Activated T-cell treated with anti-CD3 and anti-CD28 coated beads, Interleukin-2, amount 50 U/mL, for 1 hour (primary cell): ENCODE measurements around the gene SLC43A3.
"Not testable (repeated sequence)": the region's sequence is repeated elsewhere in the genome, so short reads cannot be mapped to it uniquely, and the experiment has no call there.

Experiments
- DNase-seq: peaks from one replicate; pipeline ENCODE4 v3.0.0-alpha.2; 2020

SLC43A3 gene

DNA sequence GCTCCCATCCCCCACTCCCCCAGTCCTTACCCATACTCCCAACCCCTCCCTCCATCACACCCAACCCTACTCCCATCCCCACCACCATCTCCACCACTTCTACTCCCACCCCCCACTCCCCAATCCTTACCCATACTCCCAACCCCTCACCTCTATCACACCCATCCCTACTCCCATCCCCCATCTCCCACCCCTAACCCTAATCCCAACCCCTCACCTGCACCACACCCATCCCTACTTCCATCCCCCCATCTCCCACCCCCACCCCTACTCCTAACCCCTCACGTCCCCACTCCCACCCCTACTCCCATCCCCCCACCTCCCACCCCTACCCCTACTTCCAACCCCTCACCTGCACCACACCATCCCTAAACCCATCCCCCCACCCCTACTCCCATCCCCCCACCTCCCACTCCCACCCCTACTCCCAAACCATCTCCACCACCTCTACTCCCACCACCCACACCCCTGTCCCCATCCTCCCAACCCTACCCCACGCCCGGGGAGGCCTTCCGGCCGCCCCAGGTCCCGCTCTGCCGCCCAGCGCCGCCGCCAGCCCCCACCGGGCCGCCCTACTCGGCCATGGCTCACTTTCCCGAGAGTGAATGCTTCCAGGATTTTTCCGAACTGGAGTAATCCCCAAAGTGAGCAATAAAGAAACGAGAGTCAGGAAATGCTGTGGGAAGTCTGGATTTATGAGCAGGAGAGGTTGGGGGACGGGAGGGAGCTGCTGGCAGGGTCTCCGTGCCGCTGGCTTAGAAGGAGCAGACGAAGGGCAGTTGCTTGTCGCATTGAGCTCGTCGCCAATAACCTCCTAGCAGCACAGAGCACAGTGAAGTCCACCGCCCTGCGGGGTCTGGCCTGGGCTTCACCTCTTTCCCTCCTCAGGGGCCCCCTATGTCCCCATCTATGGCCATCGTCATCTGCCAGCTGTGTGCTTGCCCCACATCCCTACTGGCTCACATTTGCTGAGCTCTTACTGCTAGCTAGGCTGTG is 50.5 kb downstream of the SLC43A3 start:
- DNase-seq: no peak

DNA sequence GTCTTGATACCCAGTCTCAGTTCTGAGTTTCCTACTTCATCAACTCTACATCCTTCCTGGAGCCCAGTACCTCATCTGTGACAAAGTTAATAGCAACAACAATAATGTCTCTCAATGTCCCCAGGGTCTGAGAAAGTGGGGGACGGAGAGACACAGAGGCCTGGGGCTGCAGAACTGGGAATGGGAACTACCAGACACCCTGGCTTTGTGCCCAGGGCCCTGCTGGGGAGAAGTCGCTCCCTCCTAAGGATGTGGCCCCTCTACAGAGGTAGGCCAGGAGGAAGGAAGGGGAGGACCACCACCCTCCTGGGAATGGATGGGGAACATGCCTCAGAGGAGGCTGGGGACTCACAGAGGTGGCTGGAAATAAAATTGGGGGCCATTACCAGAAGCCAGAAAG is 51.4 kb downstream of the SLC43A3 start:
- DNase-seq: no peak

DNA sequence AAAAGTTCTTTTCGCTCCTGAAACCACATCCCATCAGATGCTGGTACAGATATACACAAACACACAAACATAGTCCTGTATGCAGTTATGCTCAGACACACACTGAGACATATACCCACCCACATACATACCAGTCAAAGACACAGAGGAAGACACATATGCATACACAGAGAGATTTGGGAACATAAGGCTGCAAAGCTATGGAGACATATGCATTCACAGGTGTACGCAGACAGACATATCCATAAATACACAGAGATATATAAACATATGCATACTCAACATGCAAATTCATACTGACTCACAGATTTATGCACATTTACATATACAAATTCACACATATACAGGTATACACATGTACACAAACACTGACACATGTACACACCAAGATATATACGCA is 52.0 kb downstream of the SLC43A3 start:
- no peak for DNase-seq

DNA sequence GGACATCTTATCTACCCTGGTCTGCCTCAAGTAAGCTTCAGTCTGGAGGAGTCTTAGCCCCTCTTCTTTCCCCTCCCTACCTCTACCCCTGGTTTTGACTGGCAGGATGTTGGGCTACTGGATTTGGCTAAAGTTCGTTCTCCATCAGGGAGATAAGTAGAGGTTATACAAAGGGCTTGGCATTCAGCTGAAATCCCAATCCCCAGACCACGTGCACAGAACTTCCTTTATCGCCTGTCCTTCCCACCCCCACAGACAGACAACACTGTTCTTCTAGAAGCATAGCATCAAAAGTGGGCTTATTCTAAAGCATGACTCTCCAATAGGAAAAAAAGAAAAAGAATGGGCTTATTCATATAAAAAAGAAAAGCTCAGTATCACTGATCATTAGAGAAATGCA is 53.8 kb downstream of the SLC43A3 start:
- DNase-seq: no peak

DNA sequence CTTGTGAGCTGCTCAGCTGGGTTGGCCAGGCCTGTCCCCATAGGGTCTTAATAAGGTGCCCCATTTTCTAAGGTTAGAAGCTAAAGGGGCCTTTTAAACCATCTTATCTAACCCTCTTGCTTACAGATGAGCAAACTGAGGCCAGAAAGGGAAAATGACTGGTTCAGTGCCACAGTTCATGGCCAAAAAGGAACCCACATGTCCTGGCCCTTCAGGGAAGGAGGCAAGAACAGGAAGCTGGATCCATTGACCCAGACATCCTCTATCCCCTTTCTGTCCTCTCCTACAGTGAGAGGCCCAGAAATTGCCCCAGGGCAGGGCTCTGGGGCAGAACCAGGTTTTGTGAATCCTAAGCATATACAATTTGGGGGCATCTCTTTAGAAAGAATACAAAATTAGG is 56.0 kb downstream of the SLC43A3 start:
- no peak for DNase-seq

DNA sequence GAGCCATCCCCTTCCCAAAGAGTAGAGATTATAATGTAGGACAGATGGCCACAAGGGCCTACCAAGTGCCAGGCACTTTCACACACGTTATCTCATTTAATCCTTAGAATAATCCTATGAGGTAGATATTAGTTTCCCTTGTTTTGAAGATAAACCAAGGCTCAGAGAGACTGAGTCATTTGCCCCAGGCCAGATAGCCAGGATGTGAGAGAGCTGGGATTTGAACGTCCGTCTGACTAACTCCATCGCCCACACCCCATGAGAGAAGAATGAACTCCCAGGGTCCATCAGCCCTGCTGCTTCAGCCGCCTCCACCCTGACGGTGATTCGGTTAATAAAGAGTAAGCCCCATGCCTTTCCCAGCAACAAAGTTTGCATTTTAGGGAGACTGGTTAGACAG is 56.7 kb downstream of the SLC43A3 start:
- no peak for DNase-seq

DNA sequence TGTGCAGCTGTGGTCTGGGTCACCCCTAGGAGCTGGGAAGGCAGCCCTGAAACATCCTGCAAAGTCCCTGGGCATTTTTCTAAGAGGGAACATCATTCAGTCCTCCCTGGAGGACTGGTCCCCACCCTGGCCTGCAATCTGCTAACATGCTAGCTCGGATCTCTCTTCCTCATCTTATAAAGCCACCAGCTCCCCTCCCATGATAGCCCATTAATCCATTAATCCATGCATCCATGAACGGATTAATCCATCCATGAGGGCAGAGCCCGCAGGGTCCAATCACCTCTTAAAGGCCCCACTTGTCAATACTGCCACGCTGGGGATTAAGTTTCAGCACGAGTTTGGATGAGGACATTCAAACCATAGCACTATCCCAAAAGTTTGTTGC is 58.1 kb downstream of the SLC43A3 start:
- no peak for DNase-seq

DNA sequence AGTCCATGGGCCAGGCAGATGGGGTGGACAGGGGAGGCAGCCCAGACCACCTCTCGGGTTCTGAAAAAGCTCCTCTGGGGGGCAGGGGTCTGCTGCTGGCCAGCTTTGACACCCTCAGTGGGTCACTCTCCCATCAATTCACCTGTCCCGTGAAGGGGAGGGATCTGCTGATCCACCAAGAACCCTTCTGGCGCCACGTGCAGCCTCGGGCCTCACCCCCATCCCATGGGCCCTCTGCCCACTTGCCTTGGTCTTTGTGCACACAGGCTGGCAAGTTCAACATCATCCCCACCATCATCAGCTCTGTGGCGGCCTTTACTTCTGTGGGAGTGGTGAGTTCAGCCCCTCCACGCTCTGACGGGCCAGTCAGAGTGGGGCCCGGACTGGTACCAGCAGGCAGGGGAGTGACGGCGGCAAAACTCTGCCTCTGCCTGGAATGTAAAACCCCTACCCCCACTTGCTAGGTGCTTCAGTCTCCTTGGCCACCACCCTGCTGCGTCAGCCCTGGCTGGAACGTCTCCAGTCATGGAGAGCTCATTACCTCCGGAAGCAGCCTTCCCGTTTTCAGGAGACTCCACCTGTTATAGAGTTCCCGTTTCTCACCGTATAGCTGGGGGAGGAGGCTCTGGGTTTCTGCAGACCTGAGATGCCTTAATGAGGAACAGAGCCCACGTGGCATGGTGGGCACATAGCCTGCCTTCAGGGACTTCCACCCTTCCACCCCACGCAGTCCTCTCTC is 58.6 kb downstream of the SLC43A3 start:
- DNase-seq: no peak

DNA sequence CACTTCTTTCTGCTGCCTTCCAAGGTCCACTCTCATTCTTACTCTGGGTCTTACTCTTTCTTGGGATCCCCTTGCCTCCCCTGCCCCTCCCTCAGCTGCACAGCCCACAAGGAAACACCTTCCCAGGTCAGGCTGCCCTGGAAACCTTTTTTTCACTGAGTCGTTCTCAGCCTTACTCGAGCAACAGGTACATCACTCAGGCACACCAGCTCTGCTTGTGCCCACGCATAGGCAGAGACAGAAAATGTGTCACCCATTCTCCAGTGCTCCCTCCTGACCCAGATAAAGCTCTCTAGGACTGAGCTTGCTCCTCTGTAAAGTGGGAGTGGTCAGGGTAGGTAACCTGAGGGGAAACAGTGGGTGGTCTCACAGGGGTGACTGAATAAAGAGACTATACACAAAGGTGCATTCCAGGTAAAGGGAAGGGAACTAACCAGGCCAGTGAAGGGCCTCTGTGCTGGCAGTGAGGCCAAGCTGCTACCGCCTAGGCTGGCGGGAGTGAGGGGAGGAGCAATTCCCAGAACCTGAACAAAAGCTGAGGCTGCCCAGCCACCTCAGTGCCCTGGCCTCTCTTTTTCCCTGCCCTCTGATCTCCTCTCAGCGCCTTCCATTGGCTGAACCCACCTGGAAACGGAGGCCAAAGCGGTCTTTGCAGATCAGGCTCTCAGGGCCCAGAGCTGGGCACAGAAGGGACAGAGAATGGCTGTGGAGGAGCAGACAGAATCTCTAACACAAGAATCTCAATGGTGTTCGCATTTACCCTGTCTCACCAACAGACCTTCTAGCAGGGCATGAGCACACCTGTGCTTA is 61.9 kb downstream of the SLC43A3 start:
- no peak for DNase-seq

DNA sequence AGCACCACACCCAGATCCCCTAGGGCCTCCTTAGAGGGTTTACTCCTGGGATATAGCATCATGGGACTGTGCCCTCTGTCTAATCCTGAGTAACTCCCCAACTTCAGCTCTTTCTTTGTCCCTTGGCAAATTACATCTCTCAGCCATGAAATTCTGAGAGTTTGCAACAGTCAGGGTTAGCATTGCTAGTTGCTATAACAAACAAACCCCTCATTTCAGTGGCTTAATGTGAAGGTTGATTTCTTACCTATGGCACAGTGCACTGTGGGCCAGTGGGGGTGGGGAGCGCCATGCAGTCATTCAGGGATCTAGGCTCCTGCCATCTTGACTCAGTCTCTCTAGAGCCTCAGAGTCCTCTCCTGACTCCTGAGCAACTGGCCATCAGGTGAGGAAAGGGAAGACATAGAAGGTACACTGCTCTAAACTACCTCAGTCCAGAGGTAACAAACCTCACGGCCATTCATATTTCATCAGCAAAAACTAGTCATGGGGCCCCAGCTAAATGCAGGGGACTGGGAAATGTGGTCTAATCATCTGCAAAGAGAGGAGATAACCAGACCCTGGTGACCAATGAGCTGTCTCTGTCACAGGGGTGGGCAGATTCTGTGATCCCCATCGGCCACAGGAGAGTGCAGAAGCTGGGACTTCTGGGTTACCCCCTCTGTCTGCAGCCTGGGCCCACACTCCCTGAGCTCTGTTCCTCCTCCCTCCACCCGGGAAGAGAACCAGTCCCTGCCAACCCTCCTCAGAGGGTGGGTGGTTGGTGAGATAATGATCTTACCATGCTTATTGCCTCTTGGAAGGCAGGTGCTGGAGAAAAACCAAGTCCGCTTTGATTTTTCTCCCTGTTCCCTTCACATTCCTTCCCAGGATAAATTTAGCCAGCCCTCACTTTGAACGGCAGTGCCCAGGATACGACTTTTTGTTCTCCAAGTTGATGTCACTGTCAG is 63.5 kb downstream of the SLC43A3 start:
- DNase-seq: no peak

DNA sequence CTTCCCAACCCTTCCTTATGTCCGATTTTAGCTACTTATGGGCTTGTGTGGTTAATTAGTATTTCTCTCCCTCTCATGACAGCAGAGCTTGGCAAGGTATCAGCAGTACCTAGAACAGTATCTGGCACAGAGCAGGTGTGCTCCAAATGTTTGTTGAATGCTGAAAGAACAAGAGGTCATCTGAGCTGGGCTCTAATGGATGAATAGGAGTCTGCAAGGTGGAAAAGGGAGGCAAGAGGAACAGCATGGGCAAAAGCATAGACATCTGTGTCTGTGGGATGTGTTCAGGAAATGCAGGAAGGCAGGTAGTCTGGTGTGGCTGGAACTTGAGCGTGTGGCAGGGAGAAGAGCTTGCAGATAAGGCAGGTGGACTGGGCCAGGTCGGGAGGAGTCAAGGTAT is 65.0 kb downstream of the SLC43A3 start:
- no peak for DNase-seq

DNA sequence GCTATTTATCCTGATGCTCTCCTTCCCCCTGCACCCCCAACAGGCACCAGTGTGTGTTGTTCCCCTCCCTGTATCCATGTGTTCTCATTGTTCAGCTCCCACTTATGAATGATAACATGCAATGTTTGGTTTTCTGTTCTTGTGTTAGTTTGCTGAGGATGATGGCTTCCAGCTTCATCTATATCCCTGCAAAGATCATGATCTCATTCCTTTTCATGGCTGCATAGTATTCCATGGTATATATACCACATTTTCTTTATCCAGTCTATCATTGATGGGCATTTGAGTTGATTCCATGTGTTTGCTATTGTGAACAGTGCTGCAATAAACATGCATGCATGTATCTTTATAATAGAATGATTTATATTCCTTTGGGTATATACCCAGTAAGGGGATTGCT is 65.5 kb downstream of the SLC43A3 start:
- DNase-seq: not testable (repeated sequence)

DNA sequence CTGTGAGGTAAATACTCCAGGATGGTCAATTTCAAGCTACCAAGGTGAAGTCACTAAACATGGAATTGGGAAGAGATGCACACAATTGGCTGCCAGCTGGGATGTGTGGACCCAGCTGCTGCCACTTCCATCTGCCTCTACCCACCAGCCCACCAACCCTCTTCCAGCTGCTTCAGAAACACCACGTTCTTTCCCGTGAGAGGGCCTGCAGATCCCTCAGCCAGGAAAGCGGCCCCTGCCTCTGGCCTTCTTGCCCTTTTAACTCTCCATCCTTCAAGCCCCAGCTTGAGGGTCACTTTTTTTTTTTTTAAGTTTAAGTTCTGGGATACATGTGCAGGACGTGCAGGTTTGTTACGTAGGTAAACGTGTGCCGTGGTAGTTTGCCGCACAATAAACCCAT is 65.9 kb downstream of the SLC43A3 start:
- no peak for DNase-seq

DNA sequence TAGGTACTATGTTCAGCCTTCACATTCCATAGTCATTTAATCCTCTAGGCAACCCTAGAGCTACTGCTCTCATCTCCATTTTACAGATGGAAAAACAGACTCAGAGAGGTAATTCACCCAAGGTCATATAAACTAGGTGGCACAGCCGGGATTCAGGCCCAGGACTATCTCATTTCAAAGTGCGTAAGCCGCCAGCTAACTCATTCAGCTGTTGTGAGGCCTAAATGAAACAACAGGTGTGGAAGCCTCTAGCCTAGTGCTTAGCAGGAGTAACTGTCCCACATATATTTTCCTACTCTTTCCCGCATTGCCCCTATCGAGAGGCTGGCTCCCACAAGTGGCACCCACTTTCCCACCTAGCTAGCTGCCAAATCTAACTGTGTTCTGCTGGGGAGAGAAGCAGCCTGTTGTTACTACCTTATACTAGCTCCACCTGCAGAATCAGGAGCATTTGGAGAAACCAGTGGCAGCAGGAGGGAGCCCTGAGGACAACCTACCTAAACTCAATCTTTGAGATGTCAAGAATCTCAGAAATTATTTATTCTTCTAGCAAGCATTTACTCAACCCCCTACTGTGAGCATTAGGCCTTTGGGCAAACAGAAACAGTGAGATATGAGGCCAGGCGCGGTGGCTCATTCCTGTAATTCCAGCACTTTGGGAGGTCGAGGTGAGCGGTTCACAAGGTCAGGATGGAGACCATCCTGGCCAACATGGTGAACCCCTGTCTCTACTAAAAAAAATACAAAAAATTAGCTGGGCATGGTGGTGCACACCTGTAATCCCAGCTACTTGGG is 66.8 kb downstream of the SLC43A3 start:
- no peak for DNase-seq

DNA sequence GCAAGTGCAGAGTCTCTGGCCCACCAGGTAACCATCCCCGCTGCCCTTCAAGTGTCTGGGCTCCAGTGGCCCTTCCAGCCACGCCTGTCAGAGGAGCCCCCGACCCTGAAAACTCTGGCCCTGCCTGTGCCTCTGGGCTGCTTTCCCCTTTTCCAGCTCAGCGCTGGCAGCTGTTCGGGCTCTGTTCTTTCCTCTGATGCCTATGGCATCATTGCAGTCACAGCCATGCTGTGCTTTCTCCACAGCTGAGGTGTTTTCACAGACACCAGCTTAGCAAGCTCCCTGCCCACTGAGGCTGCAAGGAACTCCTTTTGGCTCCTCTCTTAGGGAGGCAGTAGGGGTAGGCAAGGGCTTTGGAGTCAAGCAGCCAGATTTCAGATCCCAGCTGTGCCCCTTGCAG is 67.5 kb downstream of the SLC43A3 start:
- no peak for DNase-seq

DNA sequence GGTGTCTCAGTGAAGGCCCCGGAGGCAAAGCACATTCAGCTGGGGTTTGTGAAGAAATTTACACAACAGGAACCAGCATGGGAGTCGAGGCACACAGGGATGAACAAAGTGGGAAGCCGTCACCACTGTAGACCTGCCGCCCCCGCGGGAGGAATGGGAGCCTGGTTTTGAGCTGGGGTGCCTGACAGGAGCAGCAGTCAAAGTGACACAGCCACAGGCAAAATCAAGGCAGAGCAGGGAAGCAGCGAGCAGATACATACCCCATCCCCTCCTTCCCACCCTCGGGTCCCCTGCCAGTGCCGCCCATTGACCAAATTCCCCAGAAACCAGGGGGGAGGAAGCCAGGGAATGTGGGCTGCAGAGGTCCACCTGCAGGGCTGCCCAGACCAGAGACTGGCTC is 67.9 kb downstream of the SLC43A3 start:
- DNase-seq: no peak

DNA sequence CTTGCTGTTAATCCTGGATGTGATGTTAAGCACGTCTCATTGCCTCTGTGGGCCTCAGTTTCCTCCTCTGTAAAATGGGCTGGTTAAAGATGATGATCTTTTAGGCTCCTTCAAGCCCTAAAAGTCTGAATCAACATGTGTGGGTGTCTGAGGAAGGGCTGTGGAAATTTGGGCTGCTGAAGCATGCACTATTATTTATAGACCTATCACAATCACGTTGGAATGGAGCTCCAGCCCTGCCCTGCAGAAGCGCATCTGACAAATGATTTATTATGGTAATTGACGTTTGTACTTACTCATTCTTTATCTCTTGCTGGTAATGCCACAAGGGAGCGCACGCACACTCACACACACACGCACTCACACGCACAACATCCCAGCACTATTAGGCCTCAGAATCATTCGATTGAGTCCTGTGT is 68.4 kb downstream of the SLC43A3 start:
- no peak for DNase-seq

DNA sequence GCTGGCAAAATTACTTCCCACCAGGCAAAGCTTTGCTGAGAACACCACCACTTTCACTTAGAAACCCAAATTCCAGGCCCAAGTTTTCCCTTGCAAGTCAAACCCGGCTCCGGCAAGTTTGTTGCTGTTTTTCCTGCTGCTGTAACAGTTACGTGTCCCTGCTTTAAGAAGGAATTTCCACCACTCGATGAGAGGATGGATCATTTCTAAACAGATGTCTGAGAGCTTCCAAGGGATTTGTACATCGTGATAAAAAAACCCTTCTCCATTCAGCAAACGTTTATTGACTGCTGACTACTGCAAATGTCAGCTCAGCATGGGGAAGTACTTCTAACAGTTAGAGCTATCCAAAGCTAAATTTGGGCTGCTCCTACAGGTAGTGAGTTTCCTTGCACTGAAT is 69.1 kb downstream of the SLC43A3 start:
- DNase-seq: no peak

DNA sequence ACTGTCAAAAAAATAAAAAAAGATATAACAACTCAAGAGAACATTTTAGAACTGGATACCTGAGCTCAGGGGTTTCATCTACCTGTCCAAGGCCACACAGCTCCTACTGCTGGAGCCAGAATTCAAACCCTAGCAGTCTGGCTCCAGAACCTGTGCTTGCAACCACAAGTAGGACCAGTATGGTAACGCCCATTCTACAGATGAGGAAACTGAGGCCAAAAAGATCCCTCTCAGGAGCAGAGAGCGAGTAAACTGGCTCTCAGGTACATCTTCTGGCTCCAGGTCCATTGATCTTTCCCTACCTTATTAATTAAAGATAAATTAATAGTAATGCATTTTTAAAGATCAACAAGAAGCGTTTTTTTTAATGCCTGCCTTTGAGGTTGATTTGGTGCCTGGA is 69.6 kb downstream of the SLC43A3 start:
- DNase-seq: no peak
